GM19043 (cell line): ENCODE results near the gene KDF1.

Experiments
- ATAC-seq: cut with Tn5 transposase; IDR thresholded peaks from one replicate; pipeline ENCODE4 v1.9.1; 2021; ENCODE audit warnings: low read depth; ENCODE audit not compliant: unreplicated experiment

The KDF1 gene

GRCh38 chr1:26921540-26922430, 38.5 kb downstream of the KDF1 start, which contains the start of gene NUDC:
Gene NUDC, plus strand, starts transcription at chr1:26921743. Its CDS starts 106 bp downstream, at chr1:26921849.
- peak; percentile 97 for ATAC-seq

GRCh38 chr1:26921126-26921539, 39.1 kb downstream of the KDF1 start:
- ATAC-seq, result no peak

GRCh38 chr1:26915204-26915842, 44.9 kb downstream of the KDF1 start:
- ATAC-seq, result no peak

GRCh38 chr1:26913754-26914619, 46.3 kb downstream of the KDF1 start, which contains the start of gene NR0B2:
Gene NR0B2, minus strand, starts transcription at chr1:26913975. Its CDS starts 35 bp downstream, at chr1:26913940.
- ATAC-seq, result no peak

GRCh38 chr1:26913389-26913753, 46.9 kb downstream of the KDF1 start:
- no peak for ATAC-seq

GRCh38 chr1:26912147-26912490, 48.1 kb downstream of the KDF1 start:
- no peak for ATAC-seq

- ATAC-seq, result no peak
Measured at GRCh38 chr1:26911399-26912146, 48.7 kb downstream of the KDF1 start.

GRCh38 chr1:26910343-26911160, 49.7 kb downstream of the KDF1 start:
- ATAC-seq, result no peak

GRCh38 chr1:26909951-26910342, 50.3 kb downstream of the KDF1 start:
- no peak for ATAC-seq

- ATAC-seq, result no peak
Measured at GRCh38 chr1:26907071-26907917, 53.0 kb downstream of the KDF1 start.

- ATAC-seq, result no peak
Measured at GRCh38 chr1:26900815-26901511, 59.3 kb downstream of the KDF1 start.

- no peak for ATAC-seq
Measured at GRCh38 chr1:26900001-26900814, 60.1 kb downstream of the KDF1 start, which contains the start of gene GPATCH3. Gene GPATCH3, minus strand, starts transcription at chr1:26900467. Its CDS starts 25 bp downstream, at chr1:26900442.
